Stimulated activated naive CD4-positive, alpha-beta T cell treated with Interleukin-2 at 50 U/mL for 16 hours (primary cell): Measurements from ENCODE around the gene ZSWIM4.

Source experiments
- DNase-seq: peaks from one replicate; lab custom pipeline; 2025; lab: John Stamatoyannopoulos, UW

Gene ZSWIM4

DNA sequence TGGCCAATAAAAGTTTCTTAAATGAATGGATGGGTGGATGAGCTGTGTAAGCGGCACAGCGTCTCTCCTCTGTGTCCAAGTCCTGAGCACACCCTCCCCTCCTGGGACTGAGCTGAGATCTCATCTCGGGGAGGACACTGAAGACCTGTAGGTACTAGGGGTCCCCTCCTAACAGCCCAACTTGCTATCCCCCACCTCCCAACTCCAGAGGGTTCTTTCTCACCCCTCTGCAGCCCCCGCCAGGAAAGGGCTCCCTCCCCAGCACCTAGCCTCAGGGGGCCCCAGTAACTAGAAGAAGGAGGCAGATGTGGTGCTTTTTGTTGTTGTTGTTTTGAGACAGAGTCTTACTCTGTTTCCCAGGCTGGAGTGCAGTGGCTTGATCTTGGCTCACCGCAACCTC, 80.6 kb downstream of the ZSWIM4 start:
- no peak for DNase-seq

DNA sequence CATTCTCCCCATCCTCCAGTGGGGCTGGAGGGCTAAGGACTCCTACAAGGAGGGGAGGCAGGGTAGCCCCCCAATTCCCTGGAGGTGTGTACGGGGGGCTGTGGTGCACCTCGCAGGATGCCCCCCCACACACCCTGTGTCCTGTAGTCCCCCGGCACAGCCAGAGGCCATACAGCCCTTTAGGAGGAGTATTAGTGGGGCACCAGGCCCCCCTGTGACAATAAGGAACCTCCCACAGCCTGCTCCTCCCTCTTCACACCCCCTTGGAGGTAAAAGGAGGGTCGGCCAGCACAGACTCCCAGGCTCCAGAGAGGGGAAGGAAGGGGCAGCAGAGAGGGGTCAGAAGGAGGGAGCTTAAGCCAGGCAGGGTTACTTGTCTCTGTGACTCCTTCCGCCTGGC, 81.6 kb downstream of the ZSWIM4 start, which contains the start of gene NANOS3:
NANOS3 (plus strand) TSS at position 301 of the 400 bp plus-strand sequence. CDS start 115 bp downstream, outside the sequence.
- DNase-seq, result no peak

DNA sequence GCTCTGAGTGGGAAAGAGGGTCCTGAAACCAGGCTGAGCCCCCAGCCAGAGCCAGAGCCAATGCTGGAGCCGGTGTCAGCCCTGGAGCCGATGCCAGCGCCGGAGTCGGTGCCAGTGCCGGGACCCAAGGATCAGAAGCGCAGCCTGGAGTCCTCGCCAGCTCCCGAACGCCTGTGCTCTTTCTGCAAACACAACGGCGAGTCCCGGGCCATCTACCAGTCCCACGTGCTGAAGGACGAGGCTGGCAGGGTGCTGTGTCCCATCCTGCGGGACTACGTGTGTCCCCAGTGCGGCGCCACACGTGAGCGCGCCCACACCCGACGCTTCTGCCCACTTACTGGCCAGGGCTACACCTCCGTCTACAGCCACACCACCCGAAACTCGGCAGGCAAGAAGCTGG, 82.1 kb downstream of the ZSWIM4 start:
- no peak for DNase-seq

DNA sequence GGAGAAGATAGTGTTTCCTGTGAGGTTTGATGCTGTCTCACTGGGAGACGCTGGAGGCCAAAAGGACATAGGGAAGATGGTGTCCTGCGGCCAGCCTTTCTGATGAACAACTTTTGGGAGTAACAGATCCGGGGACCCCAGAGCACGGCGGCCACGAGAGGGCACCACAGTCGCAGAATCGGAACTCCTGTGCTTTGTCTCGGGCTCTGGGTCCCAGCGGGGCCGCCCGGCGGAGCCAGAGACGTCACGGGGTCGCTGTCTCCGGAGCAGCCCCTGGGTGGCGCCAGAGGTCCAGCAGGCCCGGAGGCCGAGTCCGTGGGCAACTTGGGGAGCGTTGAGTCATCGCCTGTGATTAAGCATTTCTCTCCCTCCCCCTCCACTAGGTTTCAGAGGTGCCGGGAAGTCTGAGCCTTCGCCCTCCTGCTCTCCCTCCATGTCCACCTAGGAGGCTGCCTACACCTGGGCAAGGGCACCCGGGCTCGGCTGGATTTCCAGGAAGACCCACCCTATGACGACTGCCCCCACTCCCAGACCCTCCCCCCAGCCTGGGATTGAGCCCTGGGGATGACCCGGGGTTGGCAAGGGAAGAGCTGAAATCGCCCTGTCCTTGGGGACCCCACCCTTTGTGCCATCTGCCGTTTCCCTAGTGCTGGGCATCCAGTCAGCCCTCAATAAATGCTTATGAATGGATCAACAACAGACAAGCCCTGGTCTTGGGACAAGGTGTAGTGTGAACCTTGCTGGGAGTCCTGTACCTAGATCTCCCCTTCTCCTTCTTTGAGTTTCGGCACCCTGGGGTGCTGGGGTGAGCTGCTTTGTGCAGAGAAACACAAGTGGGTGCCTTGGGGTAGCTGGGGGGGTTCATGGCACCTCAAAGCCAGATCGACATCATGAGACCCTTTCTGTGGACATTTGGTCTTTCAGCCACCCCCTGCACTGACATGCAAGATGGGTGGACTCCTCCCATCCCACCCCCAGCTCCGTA, 85.1 kb downstream of the ZSWIM4 start:
- peak; percentile 96 for DNase-seq

DNA sequence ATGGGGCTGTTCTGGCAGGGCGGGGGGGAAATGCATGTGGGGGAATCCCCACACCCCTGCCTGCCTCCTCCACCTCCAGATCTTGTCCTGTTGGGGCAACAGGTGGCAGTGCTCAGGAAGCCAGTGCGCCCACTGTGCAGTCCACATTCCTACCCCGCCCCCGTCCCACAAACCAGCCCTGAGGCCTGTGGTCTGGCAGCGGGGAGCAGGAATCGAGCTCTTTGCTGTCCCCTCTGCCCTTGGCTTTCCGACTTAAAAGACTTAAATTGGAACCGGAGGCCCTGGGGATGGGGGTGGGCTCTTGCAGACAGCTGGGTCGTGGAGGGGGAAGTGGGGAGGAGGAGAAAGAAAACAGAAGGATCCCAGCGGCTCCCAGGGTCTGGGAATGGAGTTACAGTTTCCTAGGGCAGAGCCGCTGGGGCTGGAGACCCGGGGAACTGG, 86.0 kb downstream of the ZSWIM4 start:
- peak; percentile 27 for DNase-seq
